ENCODE measurements around the gene ASMT.
"Not testable (repeated sequence)": the region's sequence is repeated elsewhere in the genome, so short reads cannot be mapped to it uniquely, and the experiment has no call there.

The ASMT gene, protein sequence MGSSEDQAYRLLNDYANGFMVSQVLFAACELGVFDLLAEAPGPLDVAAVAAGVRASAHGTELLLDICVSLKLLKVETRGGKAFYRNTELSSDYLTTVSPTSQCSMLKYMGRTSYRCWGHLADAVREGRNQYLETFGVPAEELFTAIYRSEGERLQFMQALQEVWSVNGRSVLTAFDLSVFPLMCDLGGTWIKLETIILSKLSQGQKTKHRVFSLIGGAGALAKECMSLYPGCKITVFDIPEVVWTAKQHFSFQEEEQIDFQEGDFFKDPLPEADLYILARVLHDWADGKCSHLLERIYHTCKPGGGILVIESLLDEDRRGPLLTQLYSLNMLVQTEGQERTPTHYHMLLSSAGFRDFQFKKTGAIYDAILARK

DNA sequence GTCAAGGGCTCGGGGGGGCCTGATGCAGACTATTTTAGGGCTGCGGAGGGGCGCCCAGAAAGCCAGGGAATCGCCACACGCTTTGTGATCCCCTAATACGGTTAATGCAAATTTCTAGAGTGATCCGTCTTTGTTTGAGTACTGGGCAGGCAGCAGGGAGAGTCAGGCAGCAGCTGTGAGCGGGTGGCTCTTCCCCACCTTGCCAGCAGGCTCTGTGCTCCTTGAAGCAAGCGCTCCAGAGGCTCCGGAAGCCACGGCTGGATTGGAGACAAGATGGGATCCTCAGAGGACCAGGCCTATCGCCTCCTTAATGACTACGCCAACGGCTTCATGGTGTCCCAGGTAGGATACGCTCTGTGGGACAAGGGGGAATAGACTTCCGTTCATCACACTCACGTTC lies at the start of gene ASMT:
ASMT (plus strand) TSS at position 133 of the 400 bp plus-strand sequence; CDS start at position 274, 141 bp downstream.
- no peak for DNase-seq (ENCODE audit: low read depth in 2 of 2)

DNA sequence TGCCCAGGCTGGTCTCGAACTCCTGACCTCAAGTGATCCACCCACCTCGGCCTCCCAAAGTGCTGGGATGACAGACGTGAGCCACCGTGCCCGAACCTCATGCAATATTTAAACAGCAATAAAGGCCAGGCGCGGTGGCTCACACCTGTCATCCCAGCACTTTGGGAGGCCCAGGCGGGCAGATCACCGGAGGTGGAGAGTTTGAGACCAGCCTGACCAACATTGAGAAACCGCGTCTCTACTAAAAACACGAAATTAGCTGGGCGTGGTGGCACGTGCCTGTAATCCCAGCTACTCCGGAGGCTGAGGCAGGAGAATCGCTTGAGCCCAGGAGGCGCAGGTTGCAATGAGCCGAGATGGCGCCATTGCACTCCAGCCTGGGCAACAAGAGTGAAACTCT lies 40.7 kb upstream of the ASMT start:
- DNase-seq (ENCODE audit: low read depth in 2 of 2) = not testable (repeated sequence)

DNA sequence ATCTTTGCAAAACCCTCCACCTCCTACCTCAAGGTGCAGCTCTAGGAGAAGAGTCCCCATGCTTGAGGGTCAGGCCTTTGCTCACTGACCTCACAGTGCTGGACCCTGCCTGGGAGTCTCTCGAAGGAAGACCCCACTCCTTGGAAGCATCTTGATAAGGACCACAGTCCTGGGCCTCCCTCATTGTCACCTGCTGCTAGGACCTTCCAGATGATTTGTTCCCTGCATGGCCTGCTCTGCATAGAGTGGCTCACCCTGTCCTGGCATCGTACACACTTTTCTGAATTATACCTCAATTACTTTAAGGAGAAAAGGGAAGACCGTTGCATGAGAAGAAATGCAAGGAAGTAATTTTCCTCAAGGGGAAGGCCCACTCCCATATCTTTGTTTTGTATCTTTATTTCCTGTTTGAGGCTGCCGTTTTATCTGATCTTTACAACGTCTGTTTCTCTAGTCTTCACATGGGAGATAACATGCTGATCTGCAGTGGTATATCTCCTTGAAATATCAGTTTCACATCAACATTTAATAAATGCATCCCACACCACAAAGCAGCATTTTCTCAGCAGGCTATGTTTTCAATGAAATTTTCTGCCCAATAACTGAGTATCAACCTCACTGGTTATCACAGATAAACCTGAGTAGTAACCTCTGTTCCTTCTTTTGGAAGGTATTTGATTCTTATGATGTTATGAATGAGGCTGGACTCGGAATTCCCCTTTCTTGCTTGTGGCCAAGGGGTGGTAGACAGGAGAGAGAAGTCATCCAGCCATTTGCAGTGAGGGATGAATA lies 38.5 kb upstream of the ASMT start:
- no peak for DNase-seq (ENCODE audit: low read depth in 2 of 2)

DNA sequence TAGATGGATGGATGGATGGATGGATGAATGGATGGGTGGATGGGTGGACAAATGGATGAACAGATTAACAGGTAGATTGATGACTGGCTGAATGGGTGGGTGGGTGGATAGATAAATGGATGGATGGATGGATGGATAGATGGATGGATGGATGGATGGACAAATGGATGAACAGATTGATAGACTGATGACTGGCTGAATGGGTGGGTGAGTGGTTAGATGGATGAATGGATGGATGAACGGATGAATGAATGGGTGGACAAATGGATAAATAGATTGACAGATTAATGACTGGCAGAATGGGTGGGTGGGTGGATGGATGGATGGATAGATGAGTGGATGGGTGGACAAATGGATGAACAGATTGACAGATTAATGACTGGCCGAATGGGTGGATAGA lies 37.0 kb upstream of the ASMT start:
- DNase-seq (ENCODE audit: low read depth in 2 of 2) = no peak

DNA sequence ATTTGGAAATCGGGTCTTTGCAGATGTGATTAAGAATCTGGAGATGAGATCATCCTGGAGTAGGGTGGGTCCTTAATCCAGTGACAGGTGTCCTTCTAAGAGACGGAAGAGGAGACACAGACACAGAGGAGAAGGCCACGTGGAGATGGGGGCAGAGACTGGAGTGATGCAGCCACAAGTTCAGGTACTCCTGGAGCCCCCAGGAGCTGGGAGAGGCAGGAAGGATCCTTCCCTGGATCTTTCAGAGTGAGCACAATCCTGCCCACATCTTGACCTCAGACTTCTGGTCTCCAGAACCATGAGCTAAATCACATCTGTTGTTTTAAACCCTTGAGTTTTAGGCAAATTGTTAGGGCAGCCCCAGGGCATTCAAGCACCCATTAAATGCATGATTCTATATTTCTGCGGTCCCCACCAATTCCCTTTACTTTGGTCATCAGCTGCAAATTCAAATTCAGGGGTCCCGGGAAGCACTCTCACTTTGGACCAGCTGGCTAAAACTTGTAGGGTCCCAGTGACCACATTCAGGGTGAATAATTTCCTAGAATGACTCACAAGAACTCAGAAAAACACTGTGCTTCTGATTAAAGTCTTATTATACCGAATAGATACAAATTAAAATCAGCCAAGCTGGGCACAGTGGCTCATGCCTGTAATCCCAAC lies 36.2 kb upstream of the ASMT start:
- no peak for DNase-seq (ENCODE audit: low read depth in 2 of 2)

DNA sequence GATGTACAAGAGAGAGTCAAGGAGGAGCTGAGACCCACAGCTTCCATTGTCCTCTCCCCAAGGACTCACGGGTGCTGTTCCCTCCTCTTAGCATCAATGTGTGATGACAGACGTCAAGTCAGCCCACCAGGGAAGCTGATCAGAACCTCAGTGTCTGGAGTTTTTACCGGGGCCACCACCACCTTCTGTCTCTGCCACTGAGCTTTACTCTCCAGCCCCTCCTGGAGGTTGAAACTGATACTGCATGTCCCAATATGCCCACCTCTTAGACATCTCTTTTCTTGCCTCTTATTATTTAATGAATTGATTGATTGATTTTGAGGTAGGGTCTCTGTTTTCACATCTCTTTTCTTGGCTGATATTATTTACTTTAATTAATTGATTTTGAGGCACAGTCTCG lies 33.7 kb upstream of the ASMT start:
- DNase-seq (ENCODE audit: low read depth in 2 of 2) = peak; percentile 68 to 85

GRCh38 chrX:1582686-1583437 lies 32.0 kb upstream of the ASMT start:
- peak; percentile 37 to 48 for DNase-seq (ENCODE audit: low read depth in 2 of 2)

DNA sequence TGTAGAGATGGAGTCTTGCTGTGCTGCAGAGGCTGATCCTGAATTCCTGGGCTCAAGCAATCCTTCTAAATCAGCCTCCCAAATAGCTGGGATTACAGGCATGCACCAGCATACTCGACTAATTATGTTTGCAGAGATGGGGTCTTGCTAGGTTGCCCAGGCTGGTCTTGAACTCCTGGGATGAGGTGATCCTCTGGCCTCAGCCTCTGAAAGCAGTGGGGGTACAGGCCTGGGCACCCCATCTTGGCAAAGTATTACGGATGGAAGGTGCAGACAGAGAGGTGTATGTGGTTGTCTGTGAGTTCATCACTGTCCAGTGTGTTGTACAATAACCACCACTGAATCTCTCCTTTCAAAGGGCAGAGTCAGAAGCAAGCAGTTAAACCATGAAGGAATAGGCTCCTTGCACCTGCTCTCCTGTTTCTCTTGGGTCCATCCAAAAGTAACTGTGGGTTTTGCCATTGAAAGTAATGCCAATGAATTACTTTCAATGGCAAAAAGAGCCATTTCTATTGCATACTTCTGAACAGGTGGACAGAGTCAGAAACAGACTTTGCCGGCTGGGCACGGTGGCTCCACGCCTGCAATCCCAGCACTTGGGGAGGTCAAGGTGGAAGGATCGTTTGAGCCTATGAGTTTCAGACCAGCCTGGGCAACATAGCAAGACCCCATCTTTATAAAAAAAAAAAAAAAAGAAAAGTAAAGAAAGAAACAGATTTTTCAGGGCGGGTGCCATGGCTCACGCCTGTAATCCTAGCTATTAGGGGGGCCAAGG lies 30.4 kb upstream of the ASMT start:
- no peak for DNase-seq (ENCODE audit: low read depth in 2 of 2)

DNA sequence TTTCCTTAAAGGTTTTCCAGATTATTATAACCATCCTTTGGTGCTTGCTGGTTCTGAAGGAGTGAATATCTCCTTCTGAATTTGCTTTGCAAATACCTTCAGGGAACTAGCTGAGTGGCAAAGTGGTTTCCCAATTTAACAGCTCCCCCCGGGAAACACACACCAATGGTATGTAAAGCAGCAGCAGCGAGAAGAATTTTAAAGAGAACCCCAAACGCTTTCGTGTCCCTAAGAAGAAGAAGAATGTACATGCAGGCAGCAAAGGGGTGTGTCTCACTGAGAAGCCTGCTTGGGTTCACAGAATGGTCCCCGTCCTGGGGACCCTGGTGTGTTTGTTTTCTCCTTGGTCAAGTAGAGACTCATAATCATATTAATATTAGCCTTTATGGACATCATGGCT lies 27.7 kb upstream of the ASMT start:
- DNase-seq (ENCODE audit: low read depth in 2 of 2) = no peak

- no peak for DNase-seq (ENCODE audit: low read depth in 2 of 2)
Measured at GRCh38 chrX:1589356-1590130, 25.3 kb upstream of the ASMT start.

DNA sequence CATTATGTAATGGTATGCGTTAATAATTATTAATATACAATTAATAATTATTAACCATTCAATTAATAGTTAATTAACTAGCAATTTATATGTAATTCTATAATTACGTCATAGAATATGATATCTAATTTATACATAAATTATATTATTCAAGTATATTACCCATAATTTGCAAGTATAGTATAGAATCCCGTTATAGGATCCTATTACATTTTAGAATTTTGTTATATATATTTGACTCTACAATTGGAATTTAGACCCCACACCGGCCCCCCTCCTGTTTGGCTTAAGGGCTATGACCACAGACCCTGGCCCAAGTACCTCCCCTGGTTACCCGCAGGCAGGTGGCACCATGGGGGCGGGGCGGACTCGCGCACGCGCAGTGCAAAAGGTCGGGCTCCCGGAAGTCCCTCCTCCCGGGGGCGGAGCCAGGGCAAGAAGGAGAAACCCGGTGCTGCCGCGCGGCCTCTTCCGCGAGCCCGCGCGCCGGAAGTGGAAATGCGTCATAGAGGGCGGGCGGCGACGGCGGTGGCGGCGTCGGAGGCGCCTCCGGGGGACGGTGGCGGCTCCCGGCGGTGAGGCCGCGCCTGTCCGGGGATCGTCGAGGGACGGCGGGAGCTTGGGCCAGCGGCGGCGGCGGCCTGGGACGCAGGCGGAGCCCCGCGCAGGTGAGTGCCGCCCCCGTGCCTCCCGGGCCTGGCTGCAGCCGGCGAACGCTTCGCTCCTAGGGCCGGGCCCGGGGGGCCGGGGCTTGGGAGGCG lies 23.6 kb upstream of the ASMT start, which contains the start of gene AKAP17A:
AKAP17A (plus strand) TSS at position 503 of the 761 bp plus-strand sequence. CDS start 1,859 bp downstream, outside the sequence.
- DNase-seq (ENCODE audit: low read depth in 2 of 2) = peak; percentile 95 to 98

DNA sequence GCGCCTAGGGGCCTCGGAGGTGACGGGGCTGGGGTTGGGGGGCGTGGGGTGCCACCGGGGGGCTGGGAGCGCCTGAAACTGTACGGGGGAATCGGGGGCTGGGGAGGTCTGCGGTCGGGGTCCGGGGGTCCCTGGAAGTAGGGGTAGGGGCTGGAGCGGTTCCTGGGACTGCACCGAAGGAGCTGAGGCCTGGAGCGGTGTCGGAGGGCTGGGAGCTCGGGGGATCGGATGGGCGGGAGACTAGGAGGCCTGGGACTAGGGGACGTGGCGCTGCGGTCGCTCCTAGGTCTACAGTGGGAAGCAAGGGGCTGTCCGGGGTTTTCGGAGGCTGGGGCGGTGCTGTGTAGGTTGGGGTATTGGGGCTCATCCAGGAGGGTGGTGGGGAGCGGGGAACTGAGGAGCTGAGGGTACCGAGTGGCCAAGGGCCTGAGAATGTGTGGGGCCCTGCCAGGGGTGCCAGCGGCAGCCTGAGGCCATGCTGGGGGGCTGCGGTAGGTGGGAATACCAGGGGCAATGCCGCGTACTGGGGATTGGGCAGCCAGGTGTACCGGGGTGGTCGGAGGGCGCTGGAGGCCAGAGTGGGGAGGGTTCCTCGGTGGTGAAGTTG lies 22.9 kb upstream of the ASMT start:
- no peak for DNase-seq (ENCODE audit: low read depth in 2 of 2)

DNA sequence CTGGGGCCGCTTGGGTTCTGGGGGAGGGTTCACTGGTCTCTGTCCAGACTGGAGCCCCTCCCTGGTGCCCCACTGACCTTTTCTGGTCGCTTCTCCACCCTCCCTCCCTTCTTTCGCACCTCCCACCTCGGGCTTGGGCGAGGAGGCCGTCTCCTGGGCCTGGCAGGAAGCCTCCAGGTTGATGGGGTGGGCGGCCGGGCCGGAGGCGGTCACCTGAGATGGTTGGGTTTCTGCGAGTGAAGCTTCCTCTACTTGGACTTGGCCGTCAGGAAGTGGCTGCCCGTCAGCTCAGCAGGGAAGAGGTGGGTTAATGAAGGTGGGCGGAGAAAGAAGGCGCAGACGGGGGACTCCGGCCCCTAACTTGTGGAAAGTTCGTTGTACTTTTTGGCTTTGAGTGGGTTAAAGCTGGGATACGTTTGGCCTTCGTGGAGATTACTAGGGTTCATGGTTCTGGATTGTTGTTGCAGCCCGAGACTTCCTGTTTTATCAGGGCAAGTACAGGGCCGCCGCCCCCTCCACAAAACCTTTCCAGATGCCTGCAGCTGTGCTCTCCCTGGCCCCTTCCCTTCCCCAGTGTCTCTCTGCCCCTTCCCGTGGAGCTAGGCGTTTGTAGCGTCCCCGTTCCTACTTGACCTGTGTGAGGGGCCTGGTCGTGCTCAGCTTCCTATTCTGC lies 22.3 kb upstream of the ASMT start:
- DNase-seq (ENCODE audit: low read depth in 2 of 2) = no peak

DNA sequence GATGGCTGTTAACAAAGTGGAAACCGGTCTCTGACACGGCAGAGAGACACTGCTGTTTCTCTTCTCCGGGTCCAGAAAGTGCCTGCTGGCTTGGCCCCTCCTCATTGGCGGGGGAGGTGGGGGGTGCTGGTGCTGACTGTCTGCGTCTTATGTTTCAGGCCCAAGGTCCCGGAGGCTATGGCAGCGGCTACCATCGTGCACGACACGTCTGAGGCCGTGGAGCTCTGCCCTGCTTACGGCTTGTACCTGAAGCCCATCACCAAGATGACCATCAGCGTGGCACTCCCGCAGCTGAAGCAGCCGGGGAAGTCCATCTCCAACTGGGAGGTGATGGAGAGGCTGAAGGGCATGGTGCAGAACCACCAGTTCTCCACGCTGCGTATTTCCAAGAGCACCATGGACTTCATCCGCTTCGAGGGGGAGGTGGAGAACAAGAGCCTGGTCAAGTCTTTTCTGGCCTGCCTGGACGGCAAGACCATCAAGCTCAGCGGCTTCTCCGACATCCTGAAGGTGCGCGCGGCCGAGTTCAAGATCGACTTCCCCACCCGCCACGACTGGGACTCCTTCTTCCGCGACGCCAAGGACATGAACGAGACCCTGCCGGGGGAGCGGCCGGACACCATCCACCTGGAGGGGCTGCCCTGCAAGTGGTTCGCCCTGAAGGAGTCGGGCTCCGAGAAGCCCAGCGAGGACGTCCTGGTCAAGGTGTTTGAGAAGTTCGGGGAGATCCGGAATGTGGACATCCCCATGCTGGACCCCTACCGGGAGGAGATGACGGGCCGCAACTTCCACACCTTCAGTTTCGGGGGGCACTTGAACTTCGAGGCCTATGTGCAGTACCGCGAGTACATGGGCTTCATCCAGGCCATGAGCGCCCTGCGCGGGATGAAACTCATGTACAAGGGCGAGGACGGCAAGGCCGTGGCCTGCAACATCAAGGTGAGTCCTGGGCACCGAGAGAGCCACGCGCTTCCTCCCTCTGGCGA lies 21.3 kb upstream of the ASMT start:
- DNase-seq (ENCODE audit: low read depth in 2 of 2) = no peak

GRCh38 chrX:1595711-1596060 lies 19.2 kb upstream of the ASMT start:
- no peak for DNase-seq (ENCODE audit: low read depth in 2 of 2)

DNA sequence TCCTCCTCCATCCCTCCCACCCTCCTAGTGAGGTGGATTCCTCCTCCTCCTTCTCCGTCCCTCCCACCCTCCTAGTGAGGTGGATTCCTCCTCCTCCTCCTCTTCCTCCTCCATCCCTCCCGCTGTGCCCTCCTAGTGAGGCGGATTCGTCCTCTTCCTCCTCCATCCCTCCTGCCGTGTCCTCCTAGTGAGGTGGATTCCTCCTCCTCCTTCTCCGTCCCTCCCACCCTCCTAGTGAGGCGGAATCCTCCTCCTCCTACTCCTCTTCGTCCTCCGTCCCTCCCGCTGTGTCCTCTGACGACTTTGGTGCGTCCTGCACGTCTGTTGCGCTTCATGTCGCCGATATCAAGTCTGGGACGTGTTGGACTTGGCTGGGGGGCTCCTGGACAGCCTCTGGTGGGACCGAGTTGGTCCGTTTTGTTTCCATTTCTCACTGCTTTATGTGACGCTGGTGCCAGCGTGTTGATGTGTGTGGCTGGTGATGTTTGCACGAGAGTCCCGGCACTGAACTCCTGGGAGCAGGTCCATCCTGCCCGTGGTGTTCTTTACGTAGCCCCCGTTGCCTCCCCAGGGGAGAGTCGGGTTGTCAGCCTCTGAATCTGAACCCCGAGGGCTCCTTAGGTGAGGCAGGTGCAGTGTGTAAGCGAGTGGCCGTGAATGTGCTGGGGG lies 18.0 kb upstream of the ASMT start:
- no peak for DNase-seq (ENCODE audit: low read depth in 2 of 2)

All from stimulated activated CD4-positive, alpha-beta T cell treated with anti-CD3 and anti-CD28 coated beads, Interleukin-15, amount 100 ng/mL, for 48 hours (primary cell).